Large intestine (tissue), 3 donors: Measurements from ENCODE around the gene RAD51B. TPM values are rescaled to one million over a fixed set of nuclear protein-coding genes. Genes with fewer than 3 reads are reported as not detected.
A peak's percentile ranks its signal among the peaks of the same experiment; 100 is the strongest.

ENCODE experiments used
- DNase-seq, 2 donors: peaks; one replicate each; pipeline versions ENCODE4 v3.0.0 to v3.0.0-alpha.2; 2013
- H3K27ac ChIP-seq: one replicate; pipeline ENCODE4 v1.5.1; 2013; ENCODE audit warnings: low read length
- H3K27me3 ChIP-seq: 2 replicates; pipeline ENCODE4 v1.6.1; 2013; ENCODE audit warnings: low read length; ENCODE audit not compliant: control insufficient read depth, insufficient read depth
- H3K36me3 ChIP-seq: 2 replicates; pipeline ENCODE4 v1.6.1; 2013; ENCODE audit warnings: low read length; ENCODE audit not compliant: control insufficient read depth, insufficient read depth
- H3K4me1 ChIP-seq: one replicate; pipeline ENCODE4 v1.6.1; 2013; ENCODE audit warnings: low read length; ENCODE audit not compliant: control insufficient read depth, insufficient read depth
- H3K4me3 ChIP-seq: one replicate; pipeline ENCODE4 v1.5.1; 2013; ENCODE audit warnings: low read length
- H3K9me3 ChIP-seq: one replicate; pipeline ENCODE4 v1.6.1; 2013; ENCODE audit warnings: mild to moderate bottlenecking, low read depth, low read length, moderate library complexity; ENCODE audit not compliant: control insufficient read depth
- WGBS: methylation state at CpG from one replicate; pipeline ENCODE4 v1.1.5; 2013; ENCODE audit warnings: low lambda C conversion rate; ENCODE audit not compliant: insufficient coverage; 5-methylcytosine and 5-hydroxymethylcytosine counted together
- polyA plus RNA-seq: library from polyadenylated mRNA; unstranded; fragments of 120-200 nt; gene quantifications from one replicate; pipeline ENCODE4 v1.2.1, GENCODE V29; 2013

Gene RAD51B
- polyA plus RNA-seq, 1 donor: 6.4 TPM

GRCh38 chr14:68154275-68154674, 334.7 kb downstream of the RAD51B start:
- 100% methylated on average over 2 of the region's 2 CpGs for WGBS
- H3K27ac ChIP-seq: no peak overlapping the region
- peaks cover 7% of the 10 kb centered on the region for H3K4me1 ChIP-seq
- peaks cover 8% of the 10 kb centered on the region for H3K9me3 ChIP-seq
- H3K27me3 ChIP-seq: no peaks in the 10 kb centered on the region
- H3K4me3 ChIP-seq: no peak overlapping the region
- H3K36me3 ChIP-seq: no peaks in the 10 kb centered on the region
- DNase-seq: no peak

GRCh38 chr14:68157971-68158371, 338.4 kb downstream of the RAD51B start:
- H3K27ac ChIP-seq: peak overlapping the region; percentile 52
- H3K4me1 ChIP-seq: peaks cover 7% of the 10 kb centered on the region
- peak in 1 of 2 donors; percentile 71 for DNase-seq
- no peak overlapping the region for H3K4me3 ChIP-seq
- no peaks in the 10 kb centered on the region for H3K9me3 ChIP-seq
- H3K36me3 ChIP-seq: no peaks in the 10 kb centered on the region
- no peaks in the 10 kb centered on the region for H3K27me3 ChIP-seq
- no CpG with 5 or more reads among the region's 1 CpG for WGBS

- H3K27ac ChIP-seq: no peak overlapping the region
- DNase-seq: no peak
- H3K36me3 ChIP-seq: no peaks in the 10 kb centered on the region
- no peak overlapping the region for H3K4me3 ChIP-seq
- no peaks in the 10 kb centered on the region for H3K27me3 ChIP-seq
- peaks cover 10% of the 10 kb centered on the region for H3K4me1 ChIP-seq
- no peaks in the 10 kb centered on the region for H3K9me3 ChIP-seq
- WGBS: 100% methylated on average over 1 of the region's 4 CpGs
Measured at GRCh38 chr14:68158640-68159039, 339.1 kb downstream of the RAD51B start.

- no peak for DNase-seq
- Histone ChIP-seq H3K4me1 (peaks cover 22% of the 10 kb centered on the region), H3K27ac (no peak overlapping the region)
Measured at GRCh38 chr14:68159701-68160633, 340.4 kb downstream of the RAD51B start.

GRCh38 chr14:68160779-68161546, 341.4 kb downstream of the RAD51B start:
- H3K27ac ChIP-seq: no peak overlapping the region
- peaks cover 32% of the 10 kb centered on the region for H3K4me1 ChIP-seq
- H3K27me3 ChIP-seq: no peaks in the 10 kb centered on the region
- no peak overlapping the region for H3K4me3 ChIP-seq
- DNase-seq: no peak
- 84% methylated on average over 2 of the region's 4 CpGs for whole genome bisulfite sequencing
- H3K36me3 ChIP-seq: no peaks in the 10 kb centered on the region
- no peaks in the 10 kb centered on the region for H3K9me3 ChIP-seq

More at GRCh38 chr14:68159701-68160633, 340.4 kb downstream of the RAD51B start:
- Histone ChIP-seq H3K9me3 (no peaks in the 10 kb centered on the region), H3K27me3 (no peaks in the 10 kb centered on the region), H3K4me3 (no peak overlapping the region), H3K36me3 (no peaks in the 10 kb centered on the region)
- WGBS: 95% methylated on average over 4 of the region's 5 CpGs

- no peak for DNase-seq
- Histone ChIP-seq H3K27ac (no peak overlapping the region), H3K36me3 (no peaks in the 10 kb centered on the region), H3K4me1 (peaks cover 46% of the 10 kb centered on the region), H3K4me3 (no peak overlapping the region), H3K9me3 (no peaks in the 10 kb centered on the region), H3K27me3 (no peaks in the 10 kb centered on the region)
- WGBS: no CpG with 5 or more reads among the region's 4 CpGs
Measured at GRCh38 chr14:68162887-68163286, 343.3 kb downstream of the RAD51B start.

- H3K36me3 ChIP-seq: no peaks in the 10 kb centered on the region
- WGBS: no CpG with 5 or more reads among the region's 1 CpG
- H3K9me3 ChIP-seq: no peaks in the 10 kb centered on the region
- H3K4me1 ChIP-seq: peaks cover 51% of the 10 kb centered on the region
- H3K27ac ChIP-seq: peak overlapping the region; percentile 72
- no peaks in the 10 kb centered on the region for H3K27me3 ChIP-seq
- H3K4me3 ChIP-seq: no peak overlapping the region
- peak; percentile 31 to 83 for DNase-seq
Measured at GRCh38 chr14:68164711-68165113, 345.1 kb downstream of the RAD51B start.

GRCh38 chr14:68165274-68165843, 345.8 kb downstream of the RAD51B start:
- DNase-seq: peak in 1 of 2 donors; percentile 69
- H3K36me3 ChIP-seq: no peaks in the 10 kb centered on the region
- H3K9me3 ChIP-seq: no peaks in the 10 kb centered on the region
- H3K27ac ChIP-seq: peak overlapping the region; percentile 72
- H3K4me1 ChIP-seq: peaks cover 51% of the 10 kb centered on the region
- no peak overlapping the region for H3K4me3 ChIP-seq
- WGBS: 63% methylated on average over 1 of the region's 2 CpGs
- no peaks in the 10 kb centered on the region for H3K27me3 ChIP-seq

- no peaks in the 10 kb centered on the region for H3K9me3 ChIP-seq
- DNase-seq: no peak
- peak overlapping the region; percentile 72 for H3K27ac ChIP-seq
- no peak overlapping the region for H3K4me3 ChIP-seq
- 56% methylated on average over 2 of the region's 3 CpGs for WGBS
- no peaks in the 10 kb centered on the region for H3K36me3 ChIP-seq
- H3K4me1 ChIP-seq: peaks cover 61% of the 10 kb centered on the region
- no peaks in the 10 kb centered on the region for H3K27me3 ChIP-seq
Measured at GRCh38 chr14:68166731-68167382, 347.3 kb downstream of the RAD51B start.
